IMR-90 (cell line): ENCODE data around the gene LSM14A. TPM values are rescaled to one million over a fixed set of nuclear protein-coding genes. Genes with fewer than 3 reads are reported as not detected.

ENCODE experiments used
- ATAC-seq: fragments of 200-7000 bp; cut with Tn5 transposase; 2 replicates; pipeline ENCODE4 v1.9.1; 2020; ENCODE audit warnings: low read depth, mild to moderate bottlenecking, moderate library complexity
- BruUV-seq: library from RNA; stranded (reverse); fragments of 400-500 nt; replicated peaks from 2 replicates; lab custom pipeline; 2021; lab: Mats Ljungman, UMichigan
- CTCF ChIA-PET: fragments of 300-600 bp; formaldehyde crosslinking; extraction: SDS; loops from one replicate; lab custom pipeline; 2021; ENCODE audit warnings: antibody characterized with exemption; lab: Yijun Ruan, JAX
- POLR2A ChIA-PET: fragments of 300-600 bp; sonication (Branson Sonifier 250); formaldehyde crosslinking; loops from one replicate; lab custom pipeline; 2022; ENCODE audit warnings: antibody characterized with exemption; ENCODE audit not compliant: unreplicated experiment; lab: Charles Lee
- DNase-seq: peaks from one replicate; pipeline ENCODE4 v3.0.0; 2013
- H2AFZ ChIP-seq: replicated peaks from 2 replicates; pipeline ENCODE3; 2013; ENCODE audit warnings: low read length, mild to moderate bottlenecking; ENCODE audit not compliant: poor library complexity
- H2AK5ac ChIP-seq: 2 replicates; pipeline ENCODE4 v1.6.1; 2013; ENCODE audit warnings: low read depth, low read length, inconsistent platforms
- H2AK9ac ChIP-seq: replicated peaks from 2 replicates; pipeline ENCODE3; 2013; ENCODE audit warnings: mild to moderate bottlenecking, low read depth, low read length, moderate library complexity; ENCODE audit not compliant: poor library complexity
- H2BK120ac ChIP-seq: 2 replicates; pipeline ENCODE4 v1.6.1; 2013; ENCODE audit warnings: low read depth, low read length, inconsistent platforms
- H2BK15ac ChIP-seq: 3 replicates; pipeline ENCODE4 v1.6.1; 2013; ENCODE audit warnings: low read depth, low read length, inconsistent platforms
- H2BK20ac ChIP-seq: 2 replicates; pipeline ENCODE4 v1.6.1; 2013; ENCODE audit warnings: low read depth, mild to moderate bottlenecking, inconsistent platforms, low read length, moderate library complexity
- H2BK5ac ChIP-seq: 2 replicates; pipeline ENCODE4 v1.6.1; 2013; ENCODE audit warnings: mild to moderate bottlenecking, low read depth, low read length, inconsistent platforms; ENCODE audit not compliant: poor library complexity, severe bottlenecking
- H3K14ac ChIP-seq: replicated peaks from 2 replicates; pipeline ENCODE4 v1.6.1; 2013; ENCODE audit warnings: low read depth, low read length, inconsistent platforms
- H3K18ac ChIP-seq: 2 replicates; pipeline ENCODE4 v1.6.1; 2013; ENCODE audit warnings: low read depth, low read length, control low read depth
- H3K23ac ChIP-seq: 2 replicates; pipeline ENCODE4 v1.6.1; 2013; ENCODE audit warnings: low read depth, low read length, inconsistent platforms
- H3K27ac ChIP-seq: 2 replicates; pipeline ENCODE4 v1.5.1; 2013; ENCODE audit warnings: mild to moderate bottlenecking, control low read depth, low read length; ENCODE audit not compliant: insufficient read depth
- H3K27me3 ChIP-seq: 2 replicates; pipeline ENCODE4 v1.6.1; 2013; ENCODE audit warnings: low read length; ENCODE audit not compliant: control insufficient read depth, insufficient read depth
- H3K36me3 ChIP-seq: 2 replicates; pipeline ENCODE4 v1.6.1; 2013; ENCODE audit warnings: low read length, mixed read lengths; ENCODE audit not compliant: control insufficient read depth, insufficient read depth
- H3K4ac ChIP-seq: 2 replicates; pipeline ENCODE4 v1.6.1; 2013; ENCODE audit warnings: low read depth, low read length, inconsistent platforms
- H3K4me1 ChIP-seq: 2 replicates; pipeline ENCODE4 v1.6.1; 2013; ENCODE audit warnings: low read length, mixed read lengths; ENCODE audit not compliant: control insufficient read depth, insufficient read depth
- H3K4me2 ChIP-seq: 2 replicates; pipeline ENCODE4 v1.6.1; 2013; ENCODE audit warnings: low read depth, mild to moderate bottlenecking, control low read depth, low read length, moderate library complexity
- H3K4me3 ChIP-seq: 2 replicates; pipeline ENCODE4 v1.5.1; 2013; ENCODE audit warnings: low read depth, mild to moderate bottlenecking, control low read depth, low read length, moderate library complexity; ENCODE audit not compliant: insufficient read depth
- H3K56ac ChIP-seq: 2 replicates; pipeline ENCODE4 v1.6.1; 2013; ENCODE audit warnings: low read length, inconsistent platforms; ENCODE audit not compliant: insufficient read depth; ENCODE audit errors: extremely low read depth
- H3K79me1 ChIP-seq, 2 experiments: 2 replicates each; pipeline ENCODE4 v1.6.1; 2013; ENCODE audit warnings: low read length in 2 of 2, inconsistent platforms in 1 of 2, low read depth in 1 of 2
- H3K9ac ChIP-seq: 2 replicates; pipeline ENCODE4 v1.6.1; 2013; ENCODE audit warnings: low read depth, low read length, control low read depth
- H3K9me1 ChIP-seq: 2 replicates; pipeline ENCODE4 v1.6.1; 2013; ENCODE audit warnings: low read length, inconsistent platforms; ENCODE audit not compliant: insufficient read depth
- H3K9me3 ChIP-seq: 2 replicates; pipeline ENCODE4 v1.6.1; 2013; ENCODE audit warnings: low read length; ENCODE audit not compliant: control insufficient read depth, insufficient read depth
- H4K20me1 ChIP-seq: 2 replicates; pipeline ENCODE4 v1.6.1; 2013; ENCODE audit warnings: low read length, inconsistent platforms; ENCODE audit not compliant: insufficient read depth
- H4K5ac ChIP-seq: 2 replicates; pipeline ENCODE4 v1.6.1; 2013; ENCODE audit warnings: mild to moderate bottlenecking, low read depth, low read length, control low read depth
- H4K8ac ChIP-seq, 2 experiments: 2 replicates each; pipeline ENCODE4 v1.6.1; 2013; ENCODE audit warnings: low read depth in 2 of 2, low read length in 2 of 2, control low read depth in 1 of 2, inconsistent platforms in 1 of 2
- H4K91ac ChIP-seq: 2 replicates; pipeline ENCODE4 v1.6.1; 2013; ENCODE audit warnings: low read depth, low read length, inconsistent platforms; ENCODE audit not compliant: insufficient read depth
- BHLHE40 ChIP-seq: fragments of 150-350 bp; IDR thresholded peaks from 2 replicates; pipeline ENCODE4 v1.6.1; 2016; ENCODE audit warnings: mild to moderate bottlenecking, low read depth, low read length
- CEBPB ChIP-seq: IDR thresholded peaks from 2 replicates; pipeline ENCODE4 v1.6.1; 2012; ENCODE audit warnings: low read depth, low read length, improper control_type of control experiment
- CHD1 ChIP-seq: IDR thresholded peaks from 2 replicates; pipeline ENCODE4 v1.6.1; 2012; ENCODE audit warnings: low read depth, low read length, improper control_type of control experiment
- CTCF ChIP-seq: conservative IDR thresholded peaks from 2 replicates; pipeline ENCODE4 v1.5.1; 2012; ENCODE audit warnings: mild to moderate bottlenecking, low read depth, low read length, improper control_type of control experiment
- ELK1 ChIP-seq: fragments of 150-350 bp; IDR thresholded peaks from 2 replicates; pipeline ENCODE4 v1.6.1; 2016; ENCODE audit warnings: low read depth, mild to moderate bottlenecking, low read length, moderate library complexity, borderline replicate concordance
- FOS ChIP-seq: fragments of 150-350 bp; IDR thresholded peaks from 2 replicates; pipeline ENCODE4 v1.6.1; 2016; ENCODE audit warnings: low read depth, low read length
- MAFK ChIP-seq: IDR thresholded peaks from 2 replicates; pipeline ENCODE4 v1.6.1; 2012; ENCODE audit warnings: low read depth, low read length, improper control_type of control experiment
- MAZ ChIP-seq: IDR thresholded peaks from 2 replicates; pipeline ENCODE4 v1.6.1; 2012; ENCODE audit warnings: low read depth, mild to moderate bottlenecking, low read length, improper control_type of control experiment, moderate library complexity, borderline replicate concordance
- MXI1 ChIP-seq: IDR thresholded peaks from 2 replicates; pipeline ENCODE4 v1.6.1; 2012; ENCODE audit warnings: low read depth, mild to moderate bottlenecking, low read length, moderate library complexity, borderline replicate concordance
- NFE2L2 ChIP-seq: fragments of 150-350 bp; IDR thresholded peaks from 2 replicates; pipeline ENCODE4 v1.6.1; 2016; ENCODE audit warnings: low read depth, mild to moderate bottlenecking, low read length
- POLR2A ChIP-seq: IDR thresholded peaks from 2 replicates; pipeline ENCODE4 v1.6.1; 2012; ENCODE audit warnings: mild to moderate bottlenecking, low read depth, low read length
- RAD21 ChIP-seq: IDR thresholded peaks from 2 replicates; pipeline ENCODE4 v1.6.1; 2012; ENCODE audit warnings: low read length, improper control_type of control experiment
- RCOR1 ChIP-seq: IDR thresholded peaks from 2 replicates; pipeline ENCODE4 v1.6.1; 2012; ENCODE audit warnings: mild to moderate bottlenecking, low read length, improper control_type of control experiment; ENCODE audit not compliant: insufficient replicate concordance
- RFX5 ChIP-seq: IDR thresholded peaks from 2 replicates; pipeline ENCODE4 v1.8.0; 2012; ENCODE audit warnings: low read depth, mild to moderate bottlenecking, low read length, moderate library complexity
- SMC3 ChIP-seq: fragments of 150-350 bp; IDR thresholded peaks from 2 replicates; pipeline ENCODE4 v1.6.1; 2016; ENCODE audit warnings: low read depth, mild to moderate bottlenecking, antibody characterized with exemption, low read length, moderate library complexity
- USF2 ChIP-seq: fragments of 150-350 bp; IDR thresholded peaks from 2 replicates; pipeline ENCODE4 v1.6.1; 2017; ENCODE audit warnings: mild to moderate bottlenecking, antibody characterized with exemption, low read length, low read depth
- WGBS, 2 experiments: methylation state at CpG; one replicate each; pipeline versions ENCODE4 v1.1.5 to v1.1.7; 2013; ENCODE audit warnings: missing lambda C conversion rate in 2 of 2; ENCODE audit not compliant: insufficient read length in 1 of 2; ENCODE audit errors: extremely low coverage in 2 of 2; 5-methylcytosine and 5-hydroxymethylcytosine counted together
- dilution Hi-C: fragments of 300-500 bp; cut with HindIII; formaldehyde crosslinking; loops from one replicate; pipeline ENCODE4 v1.14.3; 2018; ENCODE audit warnings: low sequenced_read_pairs; ENCODE audit not compliant: unreplicated experiment
- in situ Hi-C: fragments of 300-500 bp; cut with MboI; formaldehyde crosslinking; loops from 3 replicates; pipeline ENCODE4 v1.14.3; 2019; ENCODE audit warnings: low sequenced_read_pairs, inconsistent platforms, mixed read lengths
- intact Hi-C: fragments of 100-400 bp; cut with micrococcal nuclease; formaldehyde crosslinking; loops from 2 replicates; pipeline ENCODE4 v1.10.0; 2022
- polyA plus RNA-seq, 3 experiments: library from polyadenylated mRNA; depleted of rRNA; stranded (reverse); fragments of >200 nt; gene quantifications; 2 replicates each; pipeline ENCODE4 v1.2.3, GENCODE V29; 2012; ENCODE audit warnings: low replicate concordance in 1 of 3
- total RNA-seq: library from RNA; depleted of rRNA; stranded (reverse); fragments of >200 nt; gene quantifications from 2 replicates; pipeline ENCODE4 v1.2.3, GENCODE V29; 2012

The LSM14A gene
- total and polyA plus RNA-seq, 2 of the 4 experiments (the other 2 are of a cell fraction): 44.3 to 54.8 TPM

GRCh38 chr19:34209726-34210125 lies 37.4 kb downstream of the LSM14A start:
- H4K8ac ChIP-seq: no peak overlapping the region
- DNase-seq (no peak), ATAC-seq (no peak)
- no peak overlapping the region for H3K23ac ChIP-seq
- POLR2A ChIA-PET: no interaction called here
- H3K14ac ChIP-seq: no peak overlapping the region
- TF ChIP-seq NFE2L2 (no peak), BHLHE40 (no peak), RCOR1 (no peak), ELK1 (no peak), SMC3 (no peak), CEBPB (no peak), USF2 (no peak), CHD1 (no peak), MXI1 (no peak), MAFK (no peak), FOS (no peak), CTCF (no peak), POLR2A (no peak), RFX5 (no peak), MAZ (no peak), RAD21 (no peak)
- H4K91ac ChIP-seq: no peak overlapping the region
- BruUV-seq: no TSS peak
- no peak overlapping the region for H3K4me2 ChIP-seq
- H2AFZ ChIP-seq: no peak overlapping the region
- peaks cover 9% of the 10 kb centered on the region for H3K9me1 ChIP-seq
- no peak overlapping the region for H3K4ac ChIP-seq
- H2AK9ac ChIP-seq: no peak overlapping the region
- no peak overlapping the region for H3K27ac ChIP-seq
- H3K79me1 ChIP-seq: peaks cover 23 to 56% of the 10 kb centered on the region in 2 experiments
- no peak overlapping the region for H3K56ac ChIP-seq
- no peak overlapping the region for H2BK20ac ChIP-seq
- H2BK15ac ChIP-seq: no peak overlapping the region
- dilution Hi-C loops: no loop called here
- no peaks in the 10 kb centered on the region for H3K4me1 ChIP-seq
- H2AK5ac ChIP-seq: no peak overlapping the region
- H4K20me1 ChIP-seq: peaks cover 16% of the 10 kb centered on the region; the same call in 1 of the 2 replicates
- no CpG with 5 or more reads among the region's 4 CpGs for WGBS, 2 experiments
- H3K9ac ChIP-seq: no peak overlapping the region
- no peak overlapping the region for H4K5ac ChIP-seq
- no peak overlapping the region for H2BK5ac ChIP-seq
- no peaks in the 10 kb centered on the region for H3K9me3 ChIP-seq
- no peaks in the 10 kb centered on the region for H3K27me3 ChIP-seq
- in situ Hi-C loops: no loop called here
- no peak overlapping the region for H3K4me3 ChIP-seq
- intact Hi-C loops: loop anchor here (5.0 kb wide), 1 partner anchor 32 kb away; no protein-coding TSS in a partner anchor
- CTCF ChIA-PET: no interaction called here
- H2BK120ac ChIP-seq: no peak overlapping the region
- no peak overlapping the region for H3K18ac ChIP-seq
- peaks cover 29% of the 10 kb centered on the region for H3K36me3 ChIP-seq
